GM04504 (cell line): ENCODE results near the gene HOXD4.

ENCODE experiments used
- DNase-seq: peaks from one replicate; pipeline ENCODE4 v3.0.0-alpha.2; 2012; ENCODE audit warnings: low read depth

HOXD4 gene

DNA sequence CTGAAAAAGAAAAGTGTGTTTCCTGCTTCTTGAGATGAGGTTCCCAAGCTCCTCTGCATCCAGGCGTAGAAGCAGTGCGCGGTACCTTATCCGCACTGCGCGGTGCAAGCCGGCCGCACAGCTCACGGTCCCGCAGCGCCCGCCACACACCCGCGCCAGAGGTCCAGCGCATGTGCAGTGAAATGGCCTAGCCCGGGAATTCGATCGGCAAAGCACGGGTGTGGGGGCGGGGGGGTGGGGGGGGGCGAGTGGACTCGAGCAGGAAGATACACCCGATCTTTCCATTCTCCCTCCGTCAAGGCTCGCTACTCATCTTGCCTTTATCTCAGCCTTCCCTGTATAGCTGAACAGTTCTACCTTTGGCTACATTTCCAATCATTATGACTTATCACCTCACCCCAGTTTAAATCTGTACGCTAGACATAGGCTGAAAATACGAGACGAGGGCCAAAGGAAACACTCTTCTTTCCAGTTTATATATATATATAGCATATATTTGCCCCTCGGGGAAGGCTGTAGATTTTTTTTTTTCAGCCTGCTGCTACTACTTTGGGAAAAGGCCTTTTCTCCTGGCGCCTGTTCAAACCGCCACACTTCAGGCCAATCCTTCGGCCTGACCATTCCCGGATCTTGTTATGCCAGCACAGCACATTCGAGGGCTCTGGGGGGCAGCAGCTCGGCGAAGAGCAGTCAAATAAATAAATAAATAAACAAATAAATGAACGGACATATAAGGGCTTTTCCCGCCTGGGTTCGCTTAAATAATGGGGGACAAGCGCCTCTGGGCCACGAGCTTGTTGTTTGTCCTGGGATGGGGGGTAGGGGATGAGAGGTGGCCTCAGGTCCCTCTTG lies 11.5 kb upstream of the HOXD4 start:
- no peak for DNase-seq

DNA sequence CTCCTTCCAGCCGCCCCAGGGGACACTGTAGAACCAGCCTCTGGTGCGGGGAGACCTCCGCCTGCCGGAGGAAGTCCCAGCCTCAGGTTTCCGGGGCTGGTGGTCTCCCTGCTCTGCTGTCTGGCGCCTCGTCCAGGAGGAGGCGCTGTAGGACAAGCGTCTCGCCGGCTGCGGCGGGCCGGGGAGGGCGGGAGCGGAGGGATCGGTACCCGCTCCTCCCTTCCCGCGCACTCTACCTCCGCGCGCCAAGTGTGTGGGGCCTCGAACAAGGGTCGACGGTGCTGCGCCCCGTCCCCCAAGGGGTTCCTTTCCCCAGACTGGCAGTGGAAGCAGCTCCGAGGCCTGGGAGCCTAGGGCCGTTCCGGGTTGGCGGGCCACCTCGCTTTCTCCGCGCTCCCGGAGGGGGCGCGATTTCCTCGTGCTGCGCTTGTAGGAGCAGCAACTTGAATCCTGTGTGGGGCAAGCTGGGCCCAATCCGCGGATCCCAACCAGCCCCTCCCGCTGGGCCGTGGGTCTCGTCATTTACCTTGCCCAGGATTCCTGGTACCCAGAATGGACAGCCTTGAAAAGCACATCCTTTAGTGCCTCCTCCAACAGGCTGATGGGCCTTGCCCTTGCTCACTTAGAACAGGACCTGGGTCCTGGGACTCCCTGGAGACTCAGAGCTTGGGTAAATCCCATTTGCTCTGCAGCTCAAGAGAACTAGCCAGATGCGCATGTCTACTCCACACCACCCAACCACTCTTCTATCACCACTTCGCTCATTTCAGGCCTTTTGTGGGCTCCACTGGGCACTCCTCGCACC lies 10.6 kb upstream of the HOXD4 start:
- no peak for DNase-seq

DNA sequence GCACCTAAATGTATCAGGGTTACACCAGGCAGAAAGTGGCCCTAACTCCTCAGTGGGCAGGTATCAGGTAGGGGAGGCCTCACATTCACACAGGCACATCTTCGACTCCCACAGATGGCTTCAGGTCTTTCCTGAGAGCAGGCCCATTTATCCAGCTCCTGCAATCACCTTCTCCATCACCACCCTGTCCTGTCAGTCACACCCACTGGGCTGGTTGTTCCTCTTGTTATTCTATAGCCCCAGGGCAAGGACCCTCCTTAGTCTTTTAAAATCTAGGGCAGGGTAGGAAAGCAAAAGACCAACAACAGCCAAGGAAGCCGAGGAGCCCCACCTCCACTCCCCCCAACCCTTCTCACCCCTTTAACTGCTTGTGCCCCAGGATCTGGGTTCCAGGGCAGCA lies 9.1 kb upstream of the HOXD4 start:
- DNase-seq = no peak

DNA sequence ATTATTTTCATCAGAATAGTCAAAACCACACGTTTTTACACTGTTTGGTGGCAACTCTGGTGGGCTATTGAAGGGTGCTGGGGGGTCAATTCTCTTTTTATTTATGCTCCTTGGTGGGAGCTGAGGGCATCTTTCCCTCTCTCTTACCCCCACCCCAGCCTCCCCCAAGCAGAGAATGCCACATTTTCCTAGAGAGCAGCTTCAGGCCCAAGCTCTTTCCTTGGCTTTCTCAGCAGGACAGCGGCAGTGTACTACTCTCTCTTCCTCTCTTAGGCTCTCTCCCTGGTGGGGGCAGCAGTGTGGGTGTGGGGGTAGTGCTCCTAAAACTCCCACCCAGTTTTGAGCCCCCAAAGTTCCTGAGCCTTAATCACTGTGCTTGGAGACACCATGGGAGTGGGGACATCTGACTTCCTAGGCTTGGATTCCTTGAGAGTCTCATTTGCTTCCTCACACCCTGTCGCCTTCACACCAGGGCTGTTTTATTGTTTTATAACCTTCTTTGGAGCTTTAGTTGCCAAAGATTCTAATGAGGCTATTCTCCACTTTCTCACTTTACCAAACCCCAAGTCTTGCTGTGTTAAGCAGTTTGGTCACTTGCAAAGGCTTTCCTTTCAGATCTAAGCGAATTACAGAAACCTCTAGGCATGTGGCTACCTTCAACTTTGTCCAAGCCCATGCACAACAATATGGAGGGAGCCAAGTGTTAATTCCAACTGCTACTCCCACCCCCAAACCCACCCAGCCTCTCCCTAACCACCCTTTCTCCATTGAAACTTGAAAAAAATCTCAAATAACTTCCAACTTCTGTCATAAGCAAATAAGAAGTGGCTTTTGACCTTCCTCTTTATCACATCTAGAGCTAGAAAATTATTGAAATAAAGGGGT lies 6.0 kb upstream of the HOXD4 start:
- no peak for DNase-seq

DNA sequence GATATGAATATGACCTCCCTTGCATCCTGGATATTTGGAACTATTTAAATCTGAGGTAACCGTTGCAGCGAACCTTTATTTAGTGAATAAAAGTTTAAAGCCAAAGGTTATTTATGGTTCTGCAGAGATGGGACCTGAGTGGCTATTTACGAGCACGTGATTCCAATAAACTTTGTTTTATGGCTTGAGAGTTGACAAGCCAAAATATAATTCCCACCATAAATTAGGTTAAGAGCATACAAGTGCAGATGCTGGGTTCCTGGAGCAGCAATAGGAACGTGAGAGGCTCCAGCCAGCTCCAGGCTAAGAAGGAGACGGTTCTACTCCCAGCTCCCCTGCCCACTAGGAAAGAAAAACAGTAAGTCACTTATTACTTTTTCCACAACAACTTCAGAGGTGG lies 5.2 kb upstream of the HOXD4 start:
- no peak for DNase-seq

DNA sequence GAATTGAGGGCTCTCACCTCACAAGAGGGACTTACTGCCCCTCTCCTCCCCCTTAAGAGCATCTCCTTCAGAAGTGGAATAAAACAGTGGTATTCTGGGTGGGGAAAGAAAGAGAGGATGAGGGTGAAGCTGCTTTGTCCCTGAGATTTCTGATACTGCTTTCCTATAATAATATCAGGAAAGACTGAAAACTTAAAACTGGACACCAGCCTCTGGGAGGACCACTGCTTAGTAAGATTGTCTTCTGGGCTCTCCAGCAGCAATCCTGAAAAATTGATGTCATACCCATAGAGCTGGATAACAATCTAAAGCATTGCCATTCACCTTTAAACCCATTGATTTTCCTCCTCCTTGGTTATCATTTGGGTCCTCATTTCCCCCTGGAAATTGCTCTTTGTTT lies 4.7 kb upstream of the HOXD4 start:
- DNase-seq = no peak

DNA sequence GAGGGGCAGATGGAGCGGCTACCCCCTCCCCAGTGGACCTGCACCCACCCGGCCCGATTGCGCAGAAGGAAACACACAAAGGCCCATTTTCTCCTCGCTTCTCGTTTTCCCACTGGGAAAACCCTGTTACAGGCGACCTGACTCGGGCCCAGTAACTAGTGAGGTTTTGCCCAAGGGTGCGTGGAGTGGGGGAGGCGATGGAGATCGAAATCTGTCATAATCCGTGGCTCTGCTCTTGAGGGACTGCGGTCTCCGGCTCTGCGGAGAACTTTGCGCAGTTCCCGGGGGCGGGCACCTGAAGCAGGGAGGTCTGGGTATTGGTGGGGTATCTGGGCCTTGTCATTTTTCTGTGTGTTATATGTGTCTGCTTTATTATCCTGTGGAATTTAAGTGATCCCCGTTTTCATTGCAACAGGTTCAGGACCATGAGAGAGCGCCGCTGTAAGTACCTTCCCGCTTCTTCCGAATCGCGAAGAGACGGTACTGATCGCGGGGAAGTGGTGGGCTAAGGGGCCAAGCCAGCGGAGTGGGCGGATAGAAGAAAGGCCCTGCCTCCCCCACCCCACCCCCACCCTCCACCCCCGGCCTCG lies 4.0 kb upstream of the HOXD4 start:
- DNase-seq = no peak

DNA sequence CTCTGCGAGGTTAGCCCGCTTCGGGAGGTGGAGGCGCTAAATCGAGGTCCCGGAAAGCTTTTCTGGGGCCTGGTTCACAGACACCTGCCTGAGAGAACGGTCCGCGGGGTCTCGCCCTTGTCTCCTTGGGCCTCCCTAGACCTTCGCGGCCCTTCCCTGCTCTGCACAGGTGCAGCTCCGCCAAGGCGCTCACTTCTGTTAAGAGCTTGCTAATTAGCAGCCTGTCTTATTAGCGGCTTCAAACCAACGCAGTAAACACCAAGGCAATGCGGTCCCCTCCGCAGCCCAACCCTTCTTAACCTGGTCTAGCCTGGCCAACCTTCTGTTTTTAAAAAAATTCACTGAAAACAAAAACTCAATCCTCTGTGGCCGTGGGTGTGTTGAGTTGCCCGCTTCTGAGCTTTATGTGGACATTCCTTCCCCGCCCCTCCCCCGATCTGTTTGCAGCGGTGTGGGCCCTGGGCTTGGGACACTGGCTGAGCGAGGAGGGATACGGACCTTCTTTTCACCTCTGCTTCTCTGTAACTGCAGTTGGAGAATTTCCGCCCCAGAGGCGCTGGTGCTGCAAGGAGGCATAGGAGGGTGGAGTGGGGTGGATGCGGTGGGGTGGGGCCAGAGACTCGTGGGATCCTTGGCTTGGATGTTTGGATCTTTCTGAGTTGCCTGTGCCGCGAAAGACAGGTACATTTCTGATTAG lies 3.4 kb upstream of the HOXD4 start:
- no peak for DNase-seq

DNA sequence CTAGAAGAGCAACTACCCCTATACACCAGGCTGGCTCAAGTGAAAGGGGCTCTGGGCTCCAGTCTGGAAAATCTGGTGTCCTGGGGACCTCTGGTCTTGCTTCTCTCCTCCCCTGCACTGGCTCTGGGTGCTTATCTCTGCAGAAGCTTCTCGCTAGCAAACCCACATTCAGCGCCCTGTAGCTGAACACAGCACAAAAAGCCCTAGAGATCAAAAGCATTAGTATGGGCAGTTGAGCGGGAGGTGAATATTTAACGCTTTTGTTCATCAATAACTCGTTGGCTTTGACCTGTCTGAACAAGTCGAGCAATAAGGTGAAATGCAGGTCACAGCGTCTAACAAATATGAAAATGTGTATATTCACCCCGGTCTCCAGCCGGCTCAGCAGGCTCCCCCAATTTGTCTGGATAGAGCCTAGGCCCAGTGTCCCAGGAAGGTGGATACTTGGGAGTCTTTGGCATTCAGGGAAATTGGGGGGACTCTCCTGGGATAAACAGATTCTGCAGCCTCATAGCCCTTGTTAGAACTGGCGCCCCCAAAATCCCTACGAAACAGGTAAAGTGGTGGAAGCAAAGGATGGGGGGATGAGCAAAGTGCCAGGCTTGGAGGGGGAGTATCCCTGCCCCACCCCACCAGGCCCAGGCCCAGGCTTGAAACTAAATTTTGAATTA lies 2.5 kb upstream of the HOXD4 start:
- DNase-seq = no peak

DNA sequence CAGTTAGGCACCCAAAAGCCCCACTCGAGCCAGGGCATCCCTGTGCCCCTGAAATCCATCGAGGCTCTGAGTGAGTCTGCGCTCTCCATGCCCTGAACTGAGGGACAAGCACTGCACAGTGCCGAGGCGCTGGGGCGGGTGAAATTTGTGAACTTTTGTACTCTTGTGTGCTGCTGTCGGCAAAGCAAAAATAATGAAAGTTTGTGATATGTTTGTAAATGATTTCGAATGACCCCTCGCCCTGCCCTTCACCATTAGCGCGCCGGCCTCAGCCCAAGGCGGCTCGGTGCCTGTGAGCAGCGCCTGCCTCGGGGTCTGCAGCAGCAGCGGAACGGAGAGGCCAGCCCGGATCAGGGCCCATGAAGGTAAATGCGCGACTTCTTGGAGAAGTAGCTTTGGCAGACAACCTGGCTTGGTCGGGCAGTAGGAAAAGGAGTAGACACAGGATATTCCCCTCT lies 1.8 kb upstream of the HOXD4 start:
- no peak for DNase-seq

DNA sequence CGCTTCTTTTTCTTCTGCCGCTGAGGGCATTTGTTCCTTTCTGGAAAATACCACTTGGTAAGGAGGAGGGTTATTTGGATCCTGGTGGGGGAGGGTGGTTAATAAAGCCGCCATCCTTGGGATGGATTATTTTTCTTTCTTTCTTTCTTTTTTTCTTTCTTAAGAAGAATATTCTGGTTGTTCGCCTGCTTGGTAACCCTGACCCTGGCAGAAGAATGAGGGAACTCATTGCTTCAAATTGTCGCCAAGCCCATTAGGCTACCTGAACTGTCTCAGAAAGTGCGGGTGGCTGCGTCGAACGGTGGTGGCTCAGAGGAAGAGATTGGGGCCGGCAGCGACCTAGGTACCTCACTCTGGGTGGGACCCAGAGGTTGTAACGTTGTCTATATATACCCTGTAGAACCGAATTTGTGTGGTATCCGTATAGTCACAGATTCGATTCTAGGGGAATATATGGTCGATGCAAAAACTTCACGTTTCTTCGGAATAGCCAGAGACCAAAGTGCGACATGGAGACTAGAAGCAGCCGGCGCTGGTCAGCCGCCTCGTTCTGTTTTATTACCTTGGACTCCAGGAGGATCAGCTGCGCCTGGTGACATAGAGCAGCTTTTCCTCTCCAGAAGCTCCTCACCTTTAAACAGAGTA lies 1.3 kb upstream of the HOXD4 start:
- DNase-seq = no peak

DNA sequence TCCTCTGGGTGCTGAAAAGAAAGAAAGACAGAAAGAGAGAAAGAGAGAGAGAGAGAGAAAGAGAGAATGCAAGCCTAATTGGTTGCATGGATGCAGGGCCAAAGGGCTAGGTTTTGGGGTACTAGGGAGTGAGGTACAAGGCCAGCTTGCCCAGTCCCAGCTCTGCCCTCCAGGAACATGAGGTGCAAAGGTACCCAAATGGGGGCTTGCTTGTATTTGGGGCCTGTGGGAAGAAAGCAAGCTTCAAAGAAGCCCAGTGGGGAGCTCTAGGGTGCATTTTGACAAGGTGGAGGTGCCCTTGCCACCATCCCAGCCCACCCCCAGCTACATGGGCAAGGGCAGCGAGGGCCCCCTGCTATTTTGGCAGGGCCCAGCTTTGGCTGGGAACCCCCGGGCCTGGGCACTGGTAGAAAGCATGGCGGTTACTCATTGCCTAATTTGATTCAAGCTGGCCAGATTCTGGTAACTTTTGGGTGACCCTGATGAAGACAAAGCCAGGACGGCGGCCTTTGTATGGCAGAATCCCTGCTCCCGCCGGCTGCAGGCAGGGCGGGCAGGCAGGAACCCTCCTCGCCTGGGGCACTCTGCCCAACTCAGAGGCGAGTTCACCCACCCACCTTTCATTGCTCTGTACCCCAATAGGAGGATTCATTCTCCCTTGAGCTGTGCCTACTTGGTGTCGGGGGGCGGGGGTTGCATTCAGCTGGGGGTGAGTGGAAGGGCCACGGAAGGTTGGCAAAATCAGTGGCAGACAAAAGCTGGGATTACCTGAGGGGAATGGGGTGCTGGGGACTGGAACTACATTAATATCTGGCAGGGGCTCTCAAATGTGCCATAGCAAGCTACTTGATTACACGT lies 537 bp upstream of the HOXD4 start:
- DNase-seq = no peak

DNA sequence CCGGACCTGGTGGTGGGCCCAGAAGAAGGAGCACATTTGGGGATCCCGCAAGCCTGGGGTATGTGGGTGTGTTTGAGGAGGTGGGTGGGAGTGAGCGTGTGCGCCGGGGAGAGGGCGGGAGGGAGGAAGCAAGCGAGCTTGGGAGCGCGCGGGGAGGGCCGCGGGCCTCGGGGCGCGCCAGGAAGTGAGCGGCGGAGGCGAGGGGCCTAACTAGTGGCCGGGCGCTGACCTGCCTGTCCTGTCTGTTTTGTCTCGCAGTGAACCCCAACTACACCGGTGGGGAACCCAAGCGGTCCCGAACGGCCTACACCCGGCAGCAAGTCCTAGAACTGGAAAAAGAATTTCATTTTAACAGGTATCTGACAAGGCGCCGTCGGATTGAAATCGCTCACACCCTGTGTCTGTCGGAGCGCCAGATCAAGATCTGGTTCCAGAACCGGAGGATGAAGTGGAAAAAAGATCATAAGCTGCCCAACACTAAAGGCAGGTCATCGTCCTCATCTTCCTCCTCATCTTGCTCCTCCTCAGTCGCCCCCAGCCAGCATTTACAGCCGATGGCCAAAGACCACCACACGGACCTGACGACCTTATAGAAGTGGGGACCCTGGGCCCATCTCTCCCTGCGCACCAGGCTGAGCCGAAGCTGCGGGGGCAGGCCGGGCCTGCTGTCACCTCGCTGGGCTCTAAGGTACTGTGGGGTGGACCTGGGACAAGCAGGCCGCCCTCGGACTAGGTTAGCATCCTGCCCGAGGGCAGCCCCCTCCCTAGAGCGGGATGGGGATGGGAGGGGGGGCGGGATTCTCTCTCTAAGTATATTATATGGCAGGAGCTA lies 1.2 kb downstream of the HOXD4 start:
- DNase-seq = no peak

DNA sequence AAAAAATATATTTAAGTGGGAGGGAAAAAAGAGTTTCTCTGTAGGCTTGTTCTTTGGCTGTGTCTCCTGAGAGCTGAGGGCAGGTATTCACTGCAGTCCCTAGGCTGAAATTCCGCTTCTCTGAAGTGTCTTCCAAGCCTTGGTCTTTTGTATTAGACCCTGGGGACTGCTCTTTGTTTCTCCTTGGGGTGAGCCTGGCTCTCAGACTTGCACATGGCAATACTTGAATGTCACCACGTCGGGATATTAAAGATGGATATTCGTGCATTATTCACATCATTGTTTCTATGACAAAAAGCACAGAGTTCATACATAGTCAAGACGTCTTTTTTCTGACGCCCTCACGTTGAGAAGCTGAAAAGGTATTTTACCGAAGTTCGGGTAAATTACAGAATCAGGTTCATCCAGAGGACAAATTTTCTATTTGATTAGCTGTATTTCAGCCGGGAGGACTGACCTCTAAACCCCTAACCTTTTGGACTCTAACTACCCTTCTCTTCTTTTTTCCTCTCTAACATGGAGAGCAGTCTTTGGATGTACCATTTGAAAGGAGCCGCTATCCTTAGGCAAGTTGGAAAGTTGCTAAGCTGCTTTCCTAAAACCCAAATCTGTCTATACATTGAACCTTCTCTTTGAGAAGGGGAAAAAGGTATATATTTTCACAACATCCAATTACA lies 3.4 kb downstream of the HOXD4 start:
- no peak for DNase-seq

DNA sequence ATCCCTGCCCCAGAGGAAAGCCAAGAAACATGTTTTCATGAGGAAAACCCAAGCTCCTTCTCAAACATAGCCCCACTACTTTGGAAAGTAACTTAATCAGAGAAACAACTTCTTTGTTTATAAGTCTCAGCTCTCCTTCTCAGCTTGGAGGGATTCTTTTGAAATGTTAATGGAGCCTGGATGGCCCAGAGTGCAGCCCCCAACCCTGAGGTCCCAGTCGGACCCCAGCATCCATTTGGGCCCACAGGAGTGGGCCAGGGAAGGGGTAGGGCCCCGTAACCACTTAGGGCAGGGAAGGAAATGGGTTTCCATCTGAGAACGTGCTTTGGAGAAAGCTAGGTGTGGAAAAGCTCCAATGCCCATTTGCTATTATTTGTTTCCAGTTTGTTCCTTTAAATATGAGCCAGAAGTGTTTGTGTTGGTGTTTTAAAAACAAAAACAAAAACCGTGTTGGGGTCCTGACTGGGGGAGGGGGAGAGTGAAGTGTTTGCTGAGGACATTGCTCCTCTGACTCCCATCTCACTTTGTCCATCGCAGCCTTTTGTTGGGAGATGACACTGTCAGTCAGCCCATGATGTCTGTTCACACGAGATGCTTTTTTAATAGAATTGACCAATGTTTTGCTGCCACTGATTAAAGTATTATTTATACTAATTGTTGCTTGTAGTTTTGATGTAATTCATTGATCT lies 4.2 kb downstream of the HOXD4 start:
- DNase-seq = no peak

DNA sequence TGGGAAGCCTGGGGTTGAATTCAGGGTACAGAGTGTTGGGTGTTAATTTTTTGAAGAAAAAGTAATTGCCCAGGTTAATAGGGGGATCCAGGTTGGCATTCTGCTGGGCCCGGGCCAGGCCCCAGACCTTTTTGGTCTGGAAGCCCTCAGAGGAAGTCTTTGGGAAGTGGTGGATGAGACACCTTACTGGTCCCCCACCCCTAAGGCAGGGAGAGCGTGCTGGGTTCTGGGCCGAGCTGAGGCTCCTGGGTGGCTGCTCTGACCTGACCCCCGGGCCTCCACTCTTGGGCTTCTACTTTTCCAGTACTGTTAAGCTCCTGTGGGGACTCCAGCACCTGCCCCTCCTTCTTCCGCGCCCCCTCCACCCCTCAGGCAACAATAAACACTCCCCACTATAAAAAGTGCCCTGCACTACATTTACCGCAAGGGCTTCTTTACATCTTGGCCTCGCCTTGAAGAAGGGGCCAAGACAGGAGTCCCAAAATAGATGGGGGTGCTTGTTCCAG lies 5.0 kb downstream of the HOXD4 start:
- no peak for DNase-seq
